Nephron (organoid): Measurements from ENCODE around the gene GH2.
"Not testable (repeated sequence)": the region's sequence is repeated elsewhere in the genome, so short reads cannot be mapped to it uniquely, and the experiment has no call there.

ENCODE experiments used
- H3K27ac Mint-ChIP-seq, 3 experiments: 2 replicates each; pipeline ENCODE4 v1.8.0; 2020; ENCODE audit warnings: mixed read lengths in 3 of 3, mild to moderate bottlenecking in 2 of 3, moderate library complexity in 1 of 3
- H3K27me3 Mint-ChIP-seq: 2 replicates; pipeline ENCODE4 v1.8.0; 2021; ENCODE audit warnings: low read depth, mild to moderate bottlenecking, moderate library complexity, mixed read lengths
- H3K36me3 Mint-ChIP-seq: 2 replicates; pipeline ENCODE4 v1.8.0; 2020; ENCODE audit warnings: low read depth, mixed read lengths
- H3K4me1 Mint-ChIP-seq: 2 replicates; pipeline ENCODE4 v1.8.0; 2020; ENCODE audit warnings: mixed read lengths
- H3K4me3 Mint-ChIP-seq, 3 experiments: 2 replicates each; pipeline ENCODE4 v1.8.0; 2020; ENCODE audit warnings: mild to moderate bottlenecking in 3 of 3, mixed read lengths in 3 of 3, moderate library complexity in 2 of 3
- H3K9me3 Mint-ChIP-seq: 2 replicates; pipeline ENCODE4 v1.8.0; 2020; ENCODE audit warnings: mixed read lengths
- TF ChIP-seq, protein P1 (sequence below), 3 experiments: fragments of 200-600 bp; sonication (generic); IDR thresholded peaks; one replicate each; pipeline ENCODE4 v1.5.0; 2021; ENCODE audit warnings: antibody characterized with exemption in 3 of 3; ENCODE audit not compliant: unreplicated experiment in 3 of 3

The GH2 gene

DNA sequence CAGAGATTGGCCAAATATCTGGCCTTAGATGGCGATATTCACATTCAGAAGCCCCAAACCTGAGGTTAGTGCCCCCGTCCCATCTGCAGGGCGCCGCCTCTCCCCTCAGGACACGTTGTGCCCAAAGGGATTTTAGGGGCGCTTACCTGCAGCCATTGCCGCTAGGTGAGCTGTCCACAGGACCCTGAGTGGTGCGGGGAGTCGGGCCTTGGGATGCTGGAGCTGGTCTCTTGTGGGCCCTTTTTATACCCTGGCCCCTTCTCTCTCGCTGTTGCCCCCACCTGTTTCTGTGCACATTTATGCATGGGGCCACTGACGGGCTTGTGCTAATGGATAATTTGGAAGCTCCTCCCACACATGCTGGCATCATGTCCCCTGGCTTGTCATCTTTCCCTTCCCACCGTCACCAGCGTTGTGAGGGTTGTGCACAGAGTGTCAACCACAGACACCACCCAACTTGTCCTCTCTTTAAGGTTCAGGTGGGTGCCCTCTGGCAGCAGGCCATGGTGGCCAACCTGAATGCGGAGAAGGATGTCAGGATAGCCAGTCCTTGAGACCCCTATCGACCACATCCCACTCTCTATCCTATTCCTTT lies 29.4 kb upstream of the GH2 start, which contains the start of gene CSHL1:
TSS of gene CSHL1 (minus strand) at position 218 of the 595 bp plus-strand sequence. CDS start at position 156, 62 bp downstream.
- Mint-ChIP-seq H3K27me3 (peaks cover 29% of the 10 kb centered on the region), H3K4me1 (no peaks in the 10 kb centered on the region), H3K4me3 (no peak within 1 kb of the TSS), H3K27ac (no peak within 1 kb of the TSS), H3K9me3 (no peaks in the 10 kb centered on the region), H3K36me3 (no peaks in the 10 kb centered on the region)
- TF ChIP-seq, protein P1, sequence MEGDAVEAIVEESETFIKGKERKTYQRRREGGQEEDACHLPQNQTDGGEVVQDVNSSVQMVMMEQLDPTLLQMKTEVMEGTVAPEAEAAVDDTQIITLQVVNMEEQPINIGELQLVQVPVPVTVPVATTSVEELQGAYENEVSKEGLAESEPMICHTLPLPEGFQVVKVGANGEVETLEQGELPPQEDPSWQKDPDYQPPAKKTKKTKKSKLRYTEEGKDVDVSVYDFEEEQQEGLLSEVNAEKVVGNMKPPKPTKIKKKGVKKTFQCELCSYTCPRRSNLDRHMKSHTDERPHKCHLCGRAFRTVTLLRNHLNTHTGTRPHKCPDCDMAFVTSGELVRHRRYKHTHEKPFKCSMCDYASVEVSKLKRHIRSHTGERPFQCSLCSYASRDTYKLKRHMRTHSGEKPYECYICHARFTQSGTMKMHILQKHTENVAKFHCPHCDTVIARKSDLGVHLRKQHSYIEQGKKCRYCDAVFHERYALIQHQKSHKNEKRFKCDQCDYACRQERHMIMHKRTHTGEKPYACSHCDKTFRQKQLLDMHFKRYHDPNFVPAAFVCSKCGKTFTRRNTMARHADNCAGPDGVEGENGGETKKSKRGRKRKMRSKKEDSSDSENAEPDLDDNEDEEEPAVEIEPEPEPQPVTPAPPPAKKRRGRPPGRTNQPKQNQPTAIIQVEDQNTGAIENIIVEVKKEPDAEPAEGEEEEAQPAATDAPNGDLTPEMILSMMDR (IDR thresholded peaks at IDR 0.05; ENCODE audit: unreplicated experiment in 3 of 3) = no peak

DNA sequence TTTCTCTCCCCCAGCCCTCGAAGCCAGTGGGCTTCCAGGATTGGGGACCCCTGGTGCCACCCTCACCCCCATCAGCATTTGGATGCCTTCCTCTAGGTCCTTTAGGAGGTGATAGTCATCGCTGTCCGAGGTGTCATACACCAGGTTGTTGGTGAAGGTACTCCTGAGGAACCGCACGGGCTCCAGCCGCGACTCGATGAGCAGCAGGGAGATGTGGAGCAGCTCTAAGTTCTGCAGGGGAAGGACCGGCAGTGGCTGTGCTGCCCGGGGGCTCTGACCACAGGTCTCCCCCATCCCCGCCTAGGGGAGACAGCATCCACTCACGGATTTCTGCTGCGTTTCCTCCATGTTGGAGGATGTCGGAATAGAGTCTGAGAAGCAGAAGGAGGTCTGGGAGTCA lies 28.4 kb upstream of the GH2 start:
- no peaks in the 10 kb centered on the region for H3K36me3 Mint-ChIP-seq
- peaks cover 29% of the 10 kb centered on the region for H3K27me3 Mint-ChIP-seq
- no peak overlapping the region for H3K4me3 Mint-ChIP-seq

DNA sequence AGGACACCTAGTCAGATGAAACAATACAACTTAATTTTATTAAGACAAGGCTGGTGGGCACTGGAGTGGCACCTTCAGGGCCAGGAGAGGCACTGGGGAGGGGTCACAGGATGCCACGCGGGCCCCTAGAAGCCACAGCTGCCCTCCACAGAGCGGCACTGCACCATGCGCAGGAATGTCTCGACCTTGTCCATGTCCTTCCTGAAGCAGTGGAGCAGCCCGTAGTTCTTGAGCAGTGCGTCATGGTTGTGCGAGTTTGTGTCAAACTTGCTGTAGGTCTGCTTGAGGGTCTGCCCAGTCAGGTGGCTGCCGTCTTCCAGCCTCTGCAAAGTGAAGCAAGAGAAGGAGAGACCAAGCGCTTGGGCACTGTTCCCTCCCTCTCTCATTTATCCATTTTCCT lies 27.8 kb upstream of the GH2 start:
- not testable (repeated sequence) for H3K4me1 Mint-ChIP-seq, H3K4me3 Mint-ChIP-seq, H3K27ac Mint-ChIP-seq, H3K36me3 Mint-ChIP-seq, H3K9me3 Mint-ChIP-seq
- peaks cover 29% of the 10 kb centered on the region for H3K27me3 Mint-ChIP-seq

More for the DNA sequence above, 28.4 kb upstream of the GH2 start:
- Mint-ChIP-seq H3K9me3 (no peaks in the 10 kb centered on the region), H3K27ac (no peak overlapping the region), H3K4me1 (no peaks in the 10 kb centered on the region)
- TF ChIP-seq, protein P1 (IDR thresholded peaks at IDR 0.05; ENCODE audit: unreplicated experiment in 3 of 3) = no peak

DNA sequence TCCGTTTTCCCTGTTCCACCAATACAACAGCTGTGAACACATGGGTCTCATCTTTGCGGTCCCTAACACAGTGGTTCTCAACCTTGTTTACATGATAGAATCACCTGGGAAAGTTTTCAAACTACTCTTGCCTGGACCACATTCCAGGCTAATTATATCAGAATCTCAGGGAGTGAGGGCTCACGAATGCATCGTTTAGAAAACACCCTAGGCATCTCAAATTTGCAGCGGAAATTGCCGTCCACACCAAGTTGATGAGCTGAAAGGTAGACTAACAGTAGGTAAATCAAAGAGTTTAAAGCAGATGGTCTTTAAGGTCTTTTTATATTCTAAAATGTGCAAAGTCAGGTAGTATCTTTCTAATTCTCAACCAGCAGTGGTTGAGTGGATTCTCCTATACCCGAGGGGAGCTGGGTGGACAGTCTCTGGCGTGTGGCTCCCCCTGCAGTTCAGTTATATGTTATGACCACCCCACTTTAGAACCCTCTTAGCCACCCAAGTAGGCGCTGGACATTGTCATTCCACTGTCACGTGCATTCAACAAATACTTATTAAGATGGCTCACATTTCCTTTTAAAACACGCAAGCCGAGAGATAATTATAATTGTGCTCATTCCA lies 25.5 kb upstream of the GH2 start:
- not testable (repeated sequence) for H3K4me1 Mint-ChIP-seq, H3K36me3 Mint-ChIP-seq

DNA sequence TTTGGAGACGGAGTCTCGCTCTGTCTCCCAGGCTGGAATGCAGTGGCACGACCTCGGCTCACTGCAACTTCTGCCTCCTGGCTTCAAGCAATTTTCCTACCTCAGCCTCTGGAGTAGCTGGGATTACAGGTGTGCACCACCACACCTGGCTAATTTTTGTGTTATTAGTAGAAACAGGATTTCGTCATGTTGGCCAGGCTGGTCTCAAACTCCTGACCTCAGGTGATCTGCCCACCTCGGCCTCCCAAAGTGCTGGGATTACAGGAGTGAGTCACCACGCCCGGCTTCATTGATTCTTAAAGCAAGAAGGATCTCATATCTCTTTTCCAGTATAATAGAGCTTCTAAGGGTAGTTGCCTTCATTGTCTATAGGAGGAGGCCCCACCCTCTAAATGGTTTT lies 23.1 kb upstream of the GH2 start:
- not testable (repeated sequence) for H3K36me3 Mint-ChIP-seq, H3K27ac Mint-ChIP-seq, H3K9me3 Mint-ChIP-seq, H3K4me1 Mint-ChIP-seq, H3K4me3 Mint-ChIP-seq
- H3K27me3 Mint-ChIP-seq = peaks cover 26% of the 10 kb centered on the region

More for the DNA sequence above, 25.5 kb upstream of the GH2 start:
- H3K9me3 Mint-ChIP-seq, H3K27ac Mint-ChIP-seq, H3K4me3 Mint-ChIP-seq: not testable (repeated sequence)
- H3K27me3 Mint-ChIP-seq = peaks cover 33% of the 10 kb centered on the region

DNA sequence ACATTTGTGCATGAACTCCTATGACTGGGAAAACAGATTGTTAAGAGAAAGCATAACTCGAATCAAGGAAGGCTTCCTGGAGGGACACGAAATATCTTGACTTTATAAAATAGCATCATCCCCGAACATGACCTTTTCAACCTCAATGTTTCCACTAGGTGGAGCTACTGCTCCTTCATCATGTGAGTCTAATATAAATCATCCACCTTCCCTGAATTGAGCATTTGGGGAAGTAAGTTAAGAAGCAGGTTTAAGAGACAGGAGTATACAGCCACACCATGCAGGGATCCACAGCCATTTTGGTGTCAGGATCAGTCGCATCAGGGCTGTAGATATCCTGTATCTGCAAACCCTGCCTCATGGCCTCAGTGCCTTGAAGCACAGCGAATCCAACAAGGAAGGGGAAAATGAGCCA lies 22.1 kb upstream of the GH2 start:
- not testable (repeated sequence) for H3K4me1 Mint-ChIP-seq, H3K27ac Mint-ChIP-seq, H3K36me3 Mint-ChIP-seq, H3K9me3 Mint-ChIP-seq, H3K4me3 Mint-ChIP-seq
- H3K27me3 Mint-ChIP-seq = peaks cover 19% of the 10 kb centered on the region
- TF ChIP-seq, protein P1 (IDR thresholded peaks at IDR 0.05; ENCODE audit: unreplicated experiment in 3 of 3) = peak; percentile 30 to 52 (median 41)

DNA sequence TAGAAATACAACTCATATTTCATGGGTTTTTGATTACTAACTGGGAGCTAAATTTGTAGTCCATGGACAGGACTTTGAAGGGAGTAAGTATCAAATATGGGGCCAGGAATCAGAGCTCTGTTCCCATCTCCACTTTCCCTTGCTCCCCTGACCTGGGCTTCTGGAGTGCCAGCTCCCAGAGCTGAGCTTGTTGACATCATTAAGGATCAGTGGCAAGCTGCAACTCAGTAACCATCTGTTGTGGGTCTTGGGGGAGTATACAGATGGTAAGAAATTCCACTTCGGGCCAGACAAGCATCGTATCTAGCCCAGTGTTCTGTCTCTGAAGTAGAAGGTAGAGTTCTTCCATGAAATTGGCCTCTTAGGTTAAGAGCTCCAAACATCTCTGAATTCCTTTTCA lies 20.2 kb upstream of the GH2 start:
- H3K4me1 Mint-ChIP-seq, H3K36me3 Mint-ChIP-seq, H3K27ac Mint-ChIP-seq, H3K4me3 Mint-ChIP-seq, H3K9me3 Mint-ChIP-seq: not testable (repeated sequence)
- peaks cover 12% of the 10 kb centered on the region for H3K27me3 Mint-ChIP-seq

DNA sequence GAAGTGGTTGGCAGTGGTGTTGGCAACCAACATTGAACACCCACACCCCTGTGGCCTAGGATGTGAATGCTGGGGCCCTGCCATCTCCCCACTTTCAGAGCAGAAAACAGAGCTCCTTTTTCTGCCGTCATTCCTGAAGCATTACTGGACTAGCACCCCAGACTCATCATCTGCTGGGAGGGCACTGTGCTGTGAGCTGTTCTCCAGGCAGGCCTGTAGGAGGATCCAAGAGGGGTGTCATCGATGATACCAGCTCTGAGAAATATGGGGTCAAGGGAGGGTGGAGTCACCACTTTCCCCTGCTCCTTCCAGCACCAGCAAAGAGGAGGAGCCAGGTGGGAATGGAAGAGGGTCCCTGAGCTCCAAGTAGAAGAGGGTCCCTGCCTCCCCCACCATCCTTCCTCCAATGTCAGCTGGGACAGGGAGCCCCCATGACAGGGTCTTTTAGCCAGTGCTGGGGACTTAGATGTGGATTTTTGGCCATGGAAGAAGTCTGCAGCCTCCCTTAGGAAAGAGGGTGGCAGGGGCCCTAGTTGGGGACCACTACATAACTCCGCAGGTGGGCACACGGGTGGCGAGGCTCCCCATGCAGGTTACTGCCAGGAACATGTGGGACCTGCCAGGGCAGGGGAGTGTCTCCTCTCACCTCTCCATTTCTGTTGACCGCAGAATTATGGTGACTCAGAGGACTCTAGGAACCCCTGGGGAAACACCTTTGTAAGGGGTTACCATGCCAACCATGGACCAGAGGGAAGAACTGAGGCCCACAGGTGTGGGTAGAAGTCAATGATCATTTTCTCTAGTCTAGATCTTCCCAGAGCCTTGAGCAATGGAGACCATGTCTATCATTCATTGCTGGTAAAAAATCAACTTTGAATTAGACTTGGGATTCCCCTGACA lies 17.4 kb upstream of the GH2 start:
- not testable (repeated sequence) for H3K27me3 Mint-ChIP-seq, H3K4me1 Mint-ChIP-seq, H3K4me3 Mint-ChIP-seq, H3K27ac Mint-ChIP-seq, H3K9me3 Mint-ChIP-seq, H3K36me3 Mint-ChIP-seq

DNA sequence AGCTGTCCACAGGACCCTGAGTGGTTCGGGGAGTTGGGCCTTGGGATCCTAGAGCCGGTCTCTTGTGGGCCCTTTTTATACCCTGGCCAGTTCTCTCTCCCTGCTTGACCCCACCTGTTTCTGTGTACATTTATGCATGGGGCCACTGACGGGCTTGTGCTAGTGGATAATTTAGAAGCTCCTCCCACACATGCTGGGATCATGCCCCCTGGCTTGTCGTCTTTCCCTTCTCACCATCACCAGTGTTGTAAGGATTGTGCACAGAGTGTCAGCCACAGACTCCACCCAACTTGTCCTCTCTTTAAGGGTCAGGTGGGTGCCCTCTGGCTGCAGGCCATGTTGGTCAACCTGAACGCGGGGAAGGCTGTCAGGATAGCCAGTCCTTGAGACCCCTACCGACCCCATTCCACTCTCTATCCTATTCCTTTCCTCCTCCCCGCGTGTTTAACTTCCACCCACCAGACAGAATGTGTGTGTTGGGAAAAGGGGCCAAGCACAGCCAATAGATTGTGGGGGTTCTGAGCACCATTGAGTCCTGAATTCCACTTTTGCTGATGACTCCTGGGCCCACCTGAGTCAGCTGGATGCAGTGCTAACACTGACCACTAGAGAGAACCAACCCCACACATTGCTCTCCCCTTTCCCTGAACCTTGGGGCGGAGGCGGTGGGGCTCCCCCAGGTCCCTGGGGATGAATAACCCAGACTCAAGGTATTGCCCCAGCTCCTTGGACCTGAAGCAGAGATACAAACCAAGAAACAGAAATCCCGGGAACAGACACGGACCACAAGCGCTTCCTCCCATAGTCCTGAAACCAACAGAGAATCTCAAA lies 15.0 kb upstream of the GH2 start, which contains the start of gene CSH1:
TSS of gene CSH1 (minus strand) at position 51 of the 831 bp plus-strand sequence. CDS start 63 bp downstream, outside the sequence.
- not testable (repeated sequence) for H3K36me3 Mint-ChIP-seq, H3K4me1 Mint-ChIP-seq, H3K27me3 Mint-ChIP-seq, H3K9me3 Mint-ChIP-seq, H3K4me3 Mint-ChIP-seq, H3K27ac Mint-ChIP-seq

DNA sequence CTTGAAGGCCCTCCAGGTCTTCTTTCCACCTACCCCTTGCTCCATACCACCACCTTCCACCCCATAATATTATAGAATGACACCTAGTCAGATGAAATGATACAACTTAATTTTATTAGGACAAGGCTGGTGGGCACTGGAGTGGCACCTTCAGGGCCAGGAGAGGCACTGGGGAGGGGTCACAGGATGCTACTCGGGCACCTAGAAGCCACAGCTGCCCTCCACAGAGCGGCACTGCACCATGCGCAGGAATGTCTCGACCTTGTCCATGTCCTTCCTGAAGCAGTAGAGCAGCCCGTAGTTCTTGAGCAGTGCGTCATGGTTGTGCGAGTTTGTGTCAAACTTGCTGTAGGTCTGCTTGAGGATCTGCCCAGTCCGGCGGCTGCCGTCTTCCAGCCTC lies 13.1 kb upstream of the GH2 start:
- H3K27me3 Mint-ChIP-seq, H3K4me3 Mint-ChIP-seq: not testable (repeated sequence)

DNA sequence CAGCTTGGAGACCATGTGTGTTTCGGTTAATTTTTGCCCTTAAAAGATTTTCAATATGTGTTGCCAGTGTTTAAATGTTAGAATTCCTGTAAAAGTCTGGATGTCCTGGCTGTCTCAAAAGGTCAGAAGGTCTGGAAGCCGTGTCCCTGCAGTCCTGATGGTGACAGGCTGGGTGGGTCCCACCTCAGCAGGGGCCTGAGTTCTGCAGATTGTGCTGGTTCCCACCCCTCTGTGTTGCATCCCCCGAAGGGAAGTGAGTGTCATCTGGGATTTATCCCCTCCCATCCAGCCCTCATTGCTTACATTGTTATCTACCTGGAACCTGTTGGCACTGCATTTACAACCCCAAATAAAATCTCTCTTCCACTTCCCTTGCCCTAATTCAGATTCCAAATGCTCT lies 12.3 kb upstream of the GH2 start:
- H3K27ac Mint-ChIP-seq, H3K27me3 Mint-ChIP-seq, H3K9me3 Mint-ChIP-seq, H3K4me1 Mint-ChIP-seq, H3K4me3 Mint-ChIP-seq, H3K36me3 Mint-ChIP-seq: not testable (repeated sequence)

More for the DNA sequence above, 13.1 kb upstream of the GH2 start:
- not testable (repeated sequence) for H3K27ac Mint-ChIP-seq, H3K9me3 Mint-ChIP-seq, H3K4me1 Mint-ChIP-seq, H3K36me3 Mint-ChIP-seq
